Activated T-cell treated with anti-CD3 and anti-CD28 coated beads, Interleukin-2, amount 50 U/mL, for 4 hours (primary cell): ENCODE data around the gene SBSN. TPM values are rescaled to one million over a fixed set of nuclear protein-coding genes. Genes with fewer than 3 reads are reported as not detected.

Source experiments
- ATAC-seq, 2 donors: fragments of 200-7000 bp; cut with Tn5 transposase; one replicate each; pipeline ENCODE4 v1.10.0; 2021
- DNase-seq: peaks from one replicate; pipeline ENCODE4 v3.0.0-alpha.2; 2020
- H3K27me3 Mint-ChIP-seq: one replicate; pipeline ENCODE4 v1.8.0; 2021; ENCODE audit warnings: low read depth, mixed read lengths
- H3K36me3 Mint-ChIP-seq: one replicate; pipeline ENCODE4 v1.8.0; 2022; ENCODE audit warnings: mixed read lengths; ENCODE audit not compliant: insufficient read depth
- H3K4me1 Mint-ChIP-seq: one replicate; pipeline ENCODE4 v1.8.0; 2021; ENCODE audit warnings: low read depth, mixed read lengths
- H3K4me3 Mint-ChIP-seq: one replicate; pipeline ENCODE4 v1.8.0; 2021; ENCODE audit warnings: mild to moderate bottlenecking, moderate library complexity, mixed read lengths
- H3K9me3 Mint-ChIP-seq: one replicate; pipeline ENCODE4 v1.8.0; 2021; ENCODE audit warnings: mixed read lengths
- total RNA-seq, 3 donors: library from RNA; stranded (reverse); gene quantifications; one replicate each; pipeline ENCODE4 v1.2.1, GENCODE V29; 2021

SBSN gene
- total RNA-seq, result not detected

GRCh38 chr19:35528218-35529038 lies at the start of gene SBSN:
SBSN (minus strand) TSS chr19:35528311; CDS start chr19:35528281, 30 bp downstream.
- H3K36me3 Mint-ChIP-seq, result no peaks in the 10 kb centered on the region
- peaks cover 5% of the 10 kb centered on the region for H3K4me1 Mint-ChIP-seq
- no peak for DNase-seq
- no peak for ATAC-seq
- no peaks in the 10 kb centered on the region for H3K9me3 Mint-ChIP-seq
- H3K4me3 Mint-ChIP-seq, result no peak within 1 kb of the TSS
- peaks cover 50% of the 10 kb centered on the region for H3K27me3 Mint-ChIP-seq

- ATAC-seq (no peak), DNase-seq (no peak)
- Mint-ChIP-seq H3K36me3 (peaks cover 1% of the 10 kb centered on the region), H3K4me1 (no peaks in the 10 kb centered on the region), H3K27me3 (peaks cover 36% of the 10 kb centered on the region), H3K9me3 (peaks cover 17% of the 10 kb centered on the region), H3K4me3 (no peak overlapping the region)
Measured at GRCh38 chr19:35571406-35571965, 43.4 kb upstream of the SBSN start.

- H3K9me3 Mint-ChIP-seq, result no peaks in the 10 kb centered on the region
- DNase-seq (no peak), ATAC-seq (no peak)
- H3K4me1 Mint-ChIP-seq, result no peaks in the 10 kb centered on the region
- H3K27me3 Mint-ChIP-seq, result peaks cover 42% of the 10 kb centered on the region
- no peak overlapping the region for H3K4me3 Mint-ChIP-seq
- no peaks in the 10 kb centered on the region for H3K36me3 Mint-ChIP-seq
Measured at GRCh38 chr19:35569281-35569781, 41.2 kb upstream of the SBSN start.

- H3K4me3 Mint-ChIP-seq, result no peak overlapping the region
- H3K9me3 Mint-ChIP-seq, result no peaks in the 10 kb centered on the region
- DNase-seq (no peak), ATAC-seq (no peak)
- H3K4me1 Mint-ChIP-seq, result no peaks in the 10 kb centered on the region
- H3K36me3 Mint-ChIP-seq, result no peaks in the 10 kb centered on the region
- H3K27me3 Mint-ChIP-seq, result peaks cover 54% of the 10 kb centered on the region
Measured at GRCh38 chr19:35566738-35567137, 38.6 kb upstream of the SBSN start.

GRCh38 chr19:35565016-35565856 lies 37.1 kb upstream of the SBSN start:
- no peaks in the 10 kb centered on the region for H3K36me3 Mint-ChIP-seq
- H3K9me3 Mint-ChIP-seq, result no peaks in the 10 kb centered on the region
- H3K27me3 Mint-ChIP-seq, result peaks cover 55% of the 10 kb centered on the region
- ATAC-seq (no peak), DNase-seq (no peak)
- H3K4me1 Mint-ChIP-seq, result no peaks in the 10 kb centered on the region
- H3K4me3 Mint-ChIP-seq, result no peak overlapping the region

GRCh38 chr19:35563207-35563829 lies 35.2 kb upstream of the SBSN start, which contains the start of gene ATP4A:
ATP4A (minus strand) TSS chr19:35563658; CDS start chr19:35563629, 29 bp downstream.
- no peaks in the 10 kb centered on the region for H3K36me3 Mint-ChIP-seq

GRCh38 chr19:35562776-35563175 lies 34.7 kb upstream of the SBSN start:
- H3K9me3 Mint-ChIP-seq, result no peaks in the 10 kb centered on the region
- no peak overlapping the region for H3K4me3 Mint-ChIP-seq
- no peaks in the 10 kb centered on the region for H3K36me3 Mint-ChIP-seq
- DNase-seq (no peak), ATAC-seq (no peak)
- peaks cover 7% of the 10 kb centered on the region for H3K4me1 Mint-ChIP-seq
- peaks cover 59% of the 10 kb centered on the region for H3K27me3 Mint-ChIP-seq

More at GRCh38 chr19:35563207-35563829, 35.2 kb upstream of the SBSN start, which contains the start of gene ATP4A:
- Mint-ChIP-seq H3K27me3 (peaks cover 61% of the 10 kb centered on the region), H3K9me3 (no peaks in the 10 kb centered on the region), H3K4me1 (peaks cover 6% of the 10 kb centered on the region), H3K4me3 (no peak within 1 kb of the TSS)
- DNase-seq (no peak), ATAC-seq (no peak)

GRCh38 chr19:35562336-35562735 lies 34.2 kb upstream of the SBSN start:
- Mint-ChIP-seq H3K36me3 (no peaks in the 10 kb centered on the region), H3K9me3 (no peaks in the 10 kb centered on the region), H3K4me3 (no peak overlapping the region), H3K4me1 (peaks cover 8% of the 10 kb centered on the region), H3K27me3 (peaks cover 56% of the 10 kb centered on the region)
- no peak for ATAC-seq
- no peak for DNase-seq

- no peaks in the 10 kb centered on the region for H3K9me3 Mint-ChIP-seq
- ATAC-seq (no peak), DNase-seq (no peak)
- no peak overlapping the region for H3K4me3 Mint-ChIP-seq
- H3K27me3 Mint-ChIP-seq, result peaks cover 52% of the 10 kb centered on the region
- no peaks in the 10 kb centered on the region for H3K36me3 Mint-ChIP-seq
- peaks cover 11% of the 10 kb centered on the region for H3K4me1 Mint-ChIP-seq
Measured at GRCh38 chr19:35561436-35561835, 33.3 kb upstream of the SBSN start.

- H3K4me1 Mint-ChIP-seq, result peaks cover 11% of the 10 kb centered on the region
- DNase-seq, result no peak
- no peak overlapping the region for H3K4me3 Mint-ChIP-seq
- H3K9me3 Mint-ChIP-seq, result no peaks in the 10 kb centered on the region
- peaks cover 54% of the 10 kb centered on the region for H3K27me3 Mint-ChIP-seq
- no peak for ATAC-seq
- H3K36me3 Mint-ChIP-seq, result no peaks in the 10 kb centered on the region
Measured at GRCh38 chr19:35560677-35561076, 32.6 kb upstream of the SBSN start.

- H3K4me3 Mint-ChIP-seq, result no peak overlapping the region
- no peak for DNase-seq
- H3K4me1 Mint-ChIP-seq, result peaks cover 11% of the 10 kb centered on the region
- no peak for ATAC-seq
- H3K9me3 Mint-ChIP-seq, result no peaks in the 10 kb centered on the region
- peaks cover 50% of the 10 kb centered on the region for H3K27me3 Mint-ChIP-seq
- H3K36me3 Mint-ChIP-seq, result no peaks in the 10 kb centered on the region
Measured at GRCh38 chr19:35560271-35560670, 32.2 kb upstream of the SBSN start.

GRCh38 chr19:35559781-35560180 lies 31.7 kb upstream of the SBSN start:
- peaks cover 11% of the 10 kb centered on the region for H3K4me1 Mint-ChIP-seq
- no peaks in the 10 kb centered on the region for H3K9me3 Mint-ChIP-seq
- no peak overlapping the region for H3K4me3 Mint-ChIP-seq
- H3K36me3 Mint-ChIP-seq, result no peaks in the 10 kb centered on the region
- DNase-seq, result no peak
- no peak for ATAC-seq
- peaks cover 49% of the 10 kb centered on the region for H3K27me3 Mint-ChIP-seq

GRCh38 chr19:35559281-35559659 lies 31.2 kb upstream of the SBSN start:
- peaks cover 11% of the 10 kb centered on the region for H3K4me1 Mint-ChIP-seq
- DNase-seq, result no peak
- no peak overlapping the region for H3K4me3 Mint-ChIP-seq
- H3K27me3 Mint-ChIP-seq, result peaks cover 45% of the 10 kb centered on the region
- H3K9me3 Mint-ChIP-seq, result no peaks in the 10 kb centered on the region
- H3K36me3 Mint-ChIP-seq, result no peaks in the 10 kb centered on the region
- ATAC-seq, result no peak
